Osteocyte (in vitro differentiated cells): Measurements from ENCODE around the gene C19orf12. TPM values are rescaled to one million over a fixed set of nuclear protein-coding genes. Genes with fewer than 3 reads are reported as not detected.

ENCODE experiments used
- DNase-seq: peaks from one replicate; pipeline ENCODE4 v3.0.0; 2021; ENCODE audit warnings: mixed read lengths; ENCODE audit not compliant: unreplicated experiment; ENCODE audit errors: extremely low spot score
- H3K27ac Mint-ChIP-seq: one replicate; pipeline ENCODE4 v1.8.0; 2021; ENCODE audit warnings: mild to moderate bottlenecking, mixed read lengths; ENCODE audit not compliant: unreplicated experiment
- H3K27me3 Mint-ChIP-seq: one replicate; pipeline ENCODE4 v1.8.0; 2021; ENCODE audit warnings: mixed read lengths; ENCODE audit not compliant: unreplicated experiment
- H3K36me3 Mint-ChIP-seq: one replicate; pipeline ENCODE4 v1.8.0; 2021; ENCODE audit warnings: mixed read lengths; ENCODE audit not compliant: unreplicated experiment
- H3K4me1 Mint-ChIP-seq: one replicate; pipeline ENCODE4 v1.8.0; 2021; ENCODE audit warnings: mixed read lengths; ENCODE audit not compliant: unreplicated experiment
- H3K4me3 Mint-ChIP-seq: one replicate; pipeline ENCODE4 v1.8.0; 2021; ENCODE audit warnings: mild to moderate bottlenecking, moderate library complexity, mixed read lengths; ENCODE audit not compliant: unreplicated experiment
- H3K9me3 Mint-ChIP-seq: one replicate; pipeline ENCODE4 v1.8.0; 2021; ENCODE audit warnings: mixed read lengths; ENCODE audit not compliant: unreplicated experiment
- CTCF ChIP-seq: fragments of 200-600 bp; sonication (generic); IDR thresholded peaks from 2 replicates; pipeline ENCODE4 v1.5.0; 2021; ENCODE audit warnings: antibody characterized with exemption, mild to moderate bottlenecking, moderate library complexity
- total RNA-seq: library from RNA; stranded (reverse); gene quantifications from 2 replicates; pipeline ENCODE4 v1.2.1, GENCODE V29; 2021

Gene C19orf12
- total RNA-seq, 1 donor from 2014 or later, result 42.7 TPM

GRCh38 chr19:29665826-29666577 is 49.1 kb downstream of the C19orf12 start:
- H3K36me3 Mint-ChIP-seq, result peaks cover 12% of the 10 kb centered on the region
- TF ChIP-seq CTCF, result no peak
- H3K9me3 Mint-ChIP-seq, result no peaks in the 10 kb centered on the region
- H3K4me1 Mint-ChIP-seq, result peaks cover 73% of the 10 kb centered on the region
- peak overlapping the region; percentile 79 for H3K27ac Mint-ChIP-seq
- H3K4me3 Mint-ChIP-seq, result peak overlapping the region; percentile 89
- H3K27me3 Mint-ChIP-seq, result no peaks in the 10 kb centered on the region
- no peak for DNase-seq

- Mint-ChIP-seq H3K9me3 (no peaks in the 10 kb centered on the region), H3K4me1 (peaks cover 78% of the 10 kb centered on the region), H3K27me3 (no peaks in the 10 kb centered on the region), H3K4me3 (peak within 1 kb of the TSS; percentile 89), H3K27ac (peak within 1 kb of the TSS; percentile 99), H3K36me3 (peaks cover 10% of the 10 kb centered on the region)
- TF ChIP-seq CTCF, result no peak
- DNase-seq, result peak; percentile 95
Measured at GRCh38 chr19:29665215-29665825, 49.7 kb downstream of the C19orf12 start, which contains the start of gene PLEKHF1. TSS of gene PLEKHF1 (plus strand) at chr19:29665461. CDS start at chr19:29673840, 8,379 bp downstream.

DNA sequence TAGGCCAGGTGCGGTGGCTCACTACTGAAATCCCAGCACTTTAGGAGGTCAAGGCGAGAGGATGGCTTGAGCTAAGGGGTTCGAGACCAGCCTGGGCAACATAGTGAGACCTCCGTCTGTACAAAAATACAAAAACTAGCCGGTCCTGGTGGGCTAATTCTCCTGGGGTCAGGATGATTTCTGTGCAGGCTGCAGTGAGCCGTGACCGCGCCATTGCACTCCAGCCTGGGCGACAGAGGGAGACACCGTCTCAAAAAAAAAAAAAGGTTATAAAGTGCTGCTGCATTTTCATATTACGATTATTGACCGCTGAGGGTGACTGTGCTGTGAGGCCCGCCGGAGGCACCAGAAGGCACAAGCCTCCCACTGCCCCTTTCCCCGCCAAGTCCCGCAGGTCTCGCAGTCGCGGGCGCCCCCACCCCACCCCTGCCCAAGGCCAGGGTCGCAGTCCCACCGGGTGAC is 50.3 kb downstream of the C19orf12 start:
- TF ChIP-seq CTCF, result peak; percentile 5
- DNase-seq, result no peak
- H3K27ac Mint-ChIP-seq, result peak overlapping the region; percentile 99
- peak overlapping the region; percentile 65 for H3K4me3 Mint-ChIP-seq
- H3K4me1 Mint-ChIP-seq, result peaks cover 80% of the 10 kb centered on the region
- no peaks in the 10 kb centered on the region for H3K9me3 Mint-ChIP-seq
- H3K27me3 Mint-ChIP-seq, result no peaks in the 10 kb centered on the region
- peaks cover 9% of the 10 kb centered on the region for H3K36me3 Mint-ChIP-seq

- Mint-ChIP-seq H3K36me3 (peaks cover 4% of the 10 kb centered on the region), H3K27me3 (no peaks in the 10 kb centered on the region), H3K4me1 (peaks cover 73% of the 10 kb centered on the region), H3K27ac (peak overlapping the region; percentile 99), H3K4me3 (peak overlapping the region; percentile 65), H3K9me3 (no peaks in the 10 kb centered on the region)
- DNase-seq, result no peak
- TF ChIP-seq CTCF, result no peak
Measured at GRCh38 chr19:29663861-29664752, 51.0 kb downstream of the C19orf12 start.
